Subcutaneous adipose tissue (tissue), 4 donors: ENCODE measurements around the gene SHROOM3. TPM values are rescaled to one million over a fixed set of nuclear protein-coding genes. Genes with fewer than 3 reads are reported as not detected.

Experiments
- CTCF ChIP-seq: fragments of 450-650 bp; IDR thresholded peaks from one replicate; pipeline ENCODE4 v1.5.1; 2016; ENCODE audit warnings: low read depth, mild to moderate bottlenecking, control low read depth, antibody characterized with exemption, moderate library complexity
- total RNA-seq, 4 donors: library from RNA; depleted of rRNA; stranded (reverse); fragments of >200 nt; gene quantifications; one replicate each; pipeline ENCODE4 v1.1.0, GENCODE V29; 2016

SHROOM3 gene
- total RNA-seq, 4 donors from 2014 or later = 0.22 to 0.38 (median 0.33) TPM; not detected in 1

GRCh38 chr4:76758996-76759395 is 324.0 kb downstream of the SHROOM3 start:
- no peak for TF ChIP-seq CTCF

- TF ChIP-seq CTCF = no peak
Observed at GRCh38 chr4:76760193-76760592, 325.2 kb downstream of the SHROOM3 start.

DNA sequence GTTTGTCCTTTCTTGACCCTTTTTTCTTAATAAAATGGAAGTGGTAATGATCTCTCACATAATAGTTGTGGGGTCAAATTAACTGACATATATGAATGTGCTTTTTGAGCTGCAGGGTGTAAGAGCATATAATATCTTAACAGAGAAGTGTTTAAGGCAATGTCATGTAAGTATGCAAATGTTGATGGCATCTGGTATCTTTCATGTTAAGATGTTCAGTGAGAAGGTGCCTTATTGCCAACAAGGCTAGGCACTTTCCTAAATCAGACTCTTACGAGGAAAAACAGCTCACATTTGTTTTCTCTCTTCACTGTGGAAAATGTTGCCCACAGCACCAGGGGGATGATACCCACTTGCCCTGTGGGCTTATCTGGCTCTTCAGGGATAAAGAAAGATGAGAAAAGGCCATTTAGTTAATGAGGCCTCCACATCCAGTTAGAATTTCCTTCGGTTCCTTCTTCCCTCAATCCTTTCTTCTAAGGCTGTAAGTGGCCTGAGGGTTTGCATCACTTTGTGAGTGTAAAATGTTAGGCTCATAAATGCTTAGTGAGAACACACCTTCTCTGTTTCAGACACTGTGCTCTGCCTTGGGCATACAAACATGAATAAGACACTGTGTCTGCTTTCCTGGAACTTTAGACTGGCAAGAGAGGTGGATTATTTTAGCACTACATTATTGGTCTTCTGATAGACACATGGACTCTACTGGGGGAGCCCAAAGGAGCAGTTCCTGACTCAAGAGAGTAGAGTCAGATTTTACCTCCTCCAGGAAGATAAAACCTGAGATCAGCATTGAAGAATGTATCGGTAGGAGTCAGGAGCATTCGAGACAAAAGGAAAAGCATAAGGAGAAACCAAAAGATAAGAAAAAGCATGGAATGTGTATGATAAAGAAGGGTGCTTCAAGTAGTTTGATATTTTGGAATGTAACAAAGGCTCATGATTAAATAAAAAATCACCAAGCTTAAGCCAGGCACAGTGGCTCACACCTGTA is 327.4 kb downstream of the SHROOM3 start:
- TF ChIP-seq CTCF = no peak

- no peak for TF ChIP-seq CTCF
Observed at GRCh38 chr4:76764251-76764650, 329.2 kb downstream of the SHROOM3 start.

DNA sequence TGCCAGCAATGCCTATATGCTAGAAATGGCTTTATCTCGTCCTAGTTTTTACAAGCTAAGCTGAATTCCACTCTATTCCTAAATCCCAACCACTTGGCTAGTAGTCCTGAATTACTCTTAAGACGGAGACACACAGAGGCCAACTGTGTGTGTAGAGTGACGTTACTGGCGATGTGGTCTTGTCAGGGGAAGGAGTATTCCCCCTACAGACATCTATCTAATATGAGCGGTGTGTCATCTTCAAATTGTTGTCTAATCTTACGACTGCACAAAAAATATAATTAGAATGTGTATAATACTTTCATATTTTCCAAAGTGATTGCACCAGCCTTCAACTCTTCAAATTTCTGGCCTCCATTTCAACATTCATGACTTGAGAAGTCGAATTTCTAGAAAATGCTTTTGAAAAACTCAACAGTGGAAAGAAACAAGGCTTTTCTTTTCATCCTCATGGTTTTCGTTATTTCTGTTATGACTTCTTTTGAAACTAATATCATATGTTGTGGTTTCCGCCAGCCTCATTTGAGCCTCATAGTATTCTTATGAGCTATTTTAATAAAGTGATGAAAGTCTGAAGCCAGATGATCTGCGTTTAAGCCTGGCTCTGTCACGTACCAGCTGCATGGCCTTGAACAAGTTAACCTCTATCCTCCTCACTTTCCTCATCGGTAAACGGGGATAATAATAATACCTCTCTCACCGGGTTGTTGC is 330.6 kb downstream of the SHROOM3 start:
- no peak for TF ChIP-seq CTCF

GRCh38 chr4:76767983-76768382 is 333.0 kb downstream of the SHROOM3 start:
- TF ChIP-seq CTCF = no peak

GRCh38 chr4:76772498-76773106 is 337.6 kb downstream of the SHROOM3 start:
- TF ChIP-seq CTCF = no peak
